Raji (cell line): ENCODE results near the gene TOGARAM1.

ENCODE experiments used
- POLR2A ChIP-seq: IDR thresholded peaks from 2 replicates; pipeline ENCODE4 v1.6.1; 2011; ENCODE audit warnings: low read depth, low read length, control low read depth; ENCODE audit not compliant: insufficient read depth

The TOGARAM1 gene, protein sequence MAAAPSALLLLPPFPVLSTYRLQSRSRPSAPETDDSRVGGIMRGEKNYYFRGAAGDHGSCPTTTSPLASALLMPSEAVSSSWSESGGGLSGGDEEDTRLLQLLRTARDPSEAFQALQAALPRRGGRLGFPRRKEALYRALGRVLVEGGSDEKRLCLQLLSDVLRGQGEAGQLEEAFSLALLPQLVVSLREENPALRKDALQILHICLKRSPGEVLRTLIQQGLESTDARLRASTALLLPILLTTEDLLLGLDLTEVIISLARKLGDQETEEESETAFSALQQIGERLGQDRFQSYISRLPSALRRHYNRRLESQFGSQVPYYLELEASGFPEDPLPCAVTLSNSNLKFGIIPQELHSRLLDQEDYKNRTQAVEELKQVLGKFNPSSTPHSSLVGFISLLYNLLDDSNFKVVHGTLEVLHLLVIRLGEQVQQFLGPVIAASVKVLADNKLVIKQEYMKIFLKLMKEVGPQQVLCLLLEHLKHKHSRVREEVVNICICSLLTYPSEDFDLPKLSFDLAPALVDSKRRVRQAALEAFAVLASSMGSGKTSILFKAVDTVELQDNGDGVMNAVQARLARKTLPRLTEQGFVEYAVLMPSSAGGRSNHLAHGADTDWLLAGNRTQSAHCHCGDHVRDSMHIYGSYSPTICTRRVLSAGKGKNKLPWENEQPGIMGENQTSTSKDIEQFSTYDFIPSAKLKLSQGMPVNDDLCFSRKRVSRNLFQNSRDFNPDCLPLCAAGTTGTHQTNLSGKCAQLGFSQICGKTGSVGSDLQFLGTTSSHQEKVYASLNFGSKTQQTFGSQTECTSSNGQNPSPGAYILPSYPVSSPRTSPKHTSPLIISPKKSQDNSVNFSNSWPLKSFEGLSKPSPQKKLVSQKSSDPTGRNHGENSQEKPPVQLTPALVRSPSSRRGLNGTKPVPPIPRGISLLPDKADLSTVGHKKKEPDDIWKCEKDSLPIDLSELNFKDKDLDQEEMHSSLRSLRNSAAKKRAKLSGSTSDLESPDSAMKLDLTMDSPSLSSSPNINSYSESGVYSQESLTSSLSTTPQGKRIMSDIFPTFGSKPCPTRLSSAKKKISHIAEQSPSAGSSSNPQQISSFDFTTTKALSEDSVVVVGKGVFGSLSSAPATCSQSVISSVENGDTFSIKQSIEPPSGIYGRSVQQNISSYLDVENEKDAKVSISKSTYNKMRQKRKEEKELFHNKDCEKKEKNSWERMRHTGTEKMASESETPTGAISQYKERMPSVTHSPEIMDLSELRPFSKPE (N-terminal part only)

DNA sequence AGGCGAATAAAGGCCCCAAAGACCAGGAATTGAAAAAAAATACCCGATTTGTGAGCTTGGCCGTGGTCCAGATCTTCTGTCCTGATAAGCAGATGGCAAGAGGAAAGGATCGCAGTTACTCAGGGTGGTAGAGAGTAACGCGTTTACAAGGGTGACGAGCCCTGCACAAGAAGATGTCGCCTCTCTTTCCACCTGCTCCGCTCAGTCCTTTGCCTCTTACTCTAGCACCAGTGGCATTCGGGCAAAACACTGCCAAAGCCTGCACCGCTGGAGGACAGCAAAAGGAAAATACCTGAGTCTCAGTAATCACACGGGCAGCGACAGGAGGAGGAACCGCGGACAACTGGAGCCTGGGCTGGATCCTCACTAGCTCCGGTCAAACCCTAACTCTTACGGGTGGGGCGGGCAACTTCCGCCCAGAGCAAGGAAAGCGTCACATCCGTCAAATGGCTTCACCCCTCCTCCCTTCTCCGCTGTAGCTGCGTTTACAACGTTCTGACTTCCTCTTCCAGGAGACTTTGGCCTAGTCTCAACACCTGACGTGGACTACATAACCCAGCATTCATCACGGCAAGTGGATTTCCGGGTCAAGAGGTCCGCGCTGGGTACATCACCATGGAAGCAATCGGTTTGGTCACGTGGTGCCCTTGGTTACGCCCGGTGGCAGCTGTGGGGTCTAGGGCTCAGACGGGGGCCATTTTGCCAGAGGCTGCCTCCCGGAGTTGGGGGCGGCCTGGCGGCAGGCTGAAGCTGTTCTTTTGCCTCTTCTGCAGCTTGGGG lies at the start of gene TOGARAM1, which contains the start of gene KLHL28:
TOGARAM1 (plus strand) TSS at position 637 of the 780 bp plus-strand sequence. CDS start 232 bp downstream, outside the sequence.
KLHL28 (minus strand) TSS at position 394 of the 780 bp plus-strand sequence. CDS start 16,019 bp downstream, outside the sequence.
- TF ChIP-seq POLR2A = peak; percentile 94

DNA sequence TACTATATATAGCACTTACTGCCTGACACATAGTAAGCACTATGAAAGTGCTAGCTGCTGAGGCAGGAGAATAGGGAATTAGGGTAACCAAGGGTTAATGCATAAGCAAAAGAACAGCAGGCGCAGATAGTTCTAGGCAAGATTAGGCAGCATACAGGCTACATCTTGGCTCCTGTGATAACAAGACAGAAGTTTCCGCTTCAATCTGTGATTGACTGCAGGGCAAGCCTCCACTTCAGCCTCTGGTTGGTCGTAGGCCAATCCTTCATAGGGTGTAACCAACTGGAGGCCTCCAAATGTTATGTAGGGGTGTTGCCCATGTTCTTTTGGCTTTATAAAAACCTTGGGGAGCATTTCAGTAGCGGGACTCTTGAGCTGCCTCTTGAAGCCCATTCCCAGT lies 47.1 kb upstream of the TOGARAM1 start:
- TF ChIP-seq POLR2A = no peak

DNA sequence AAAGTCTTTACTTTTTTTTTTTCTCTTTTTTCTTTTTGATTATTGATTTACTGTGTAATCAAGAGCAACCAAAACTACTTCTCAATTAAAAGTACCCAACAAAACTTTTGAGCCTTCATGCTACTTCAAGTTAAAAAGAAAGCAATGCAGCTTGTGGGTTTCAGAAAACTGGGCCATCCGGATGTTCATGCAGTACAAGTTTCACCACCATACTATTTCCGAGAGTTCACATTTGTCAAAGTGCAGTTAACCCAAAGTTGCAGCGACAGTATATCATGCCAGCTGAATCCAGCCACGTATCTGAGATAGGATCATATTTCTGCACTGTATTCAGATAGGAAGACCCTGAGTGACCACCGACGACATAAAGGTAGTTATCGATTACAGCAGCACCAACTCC lies 33.2 kb upstream of the TOGARAM1 start:
- no peak for TF ChIP-seq POLR2A

DNA sequence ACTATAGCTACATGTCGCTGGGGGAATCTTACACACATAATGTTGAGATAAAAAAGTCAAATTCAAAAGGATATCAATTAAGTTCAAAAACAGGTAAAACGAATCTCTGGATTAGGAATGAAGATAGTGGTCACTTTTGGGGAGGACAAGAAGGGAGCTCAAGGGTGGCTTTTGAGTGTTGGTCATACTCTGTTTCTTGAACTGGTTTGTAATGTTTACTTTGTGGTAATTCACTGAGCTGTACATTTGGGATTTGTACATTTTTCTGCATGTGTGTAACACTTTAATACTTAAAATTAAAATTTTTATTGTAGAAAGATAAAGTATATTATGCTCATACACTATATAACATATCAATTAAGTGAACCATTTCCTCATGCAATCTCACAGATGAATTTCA lies 26.8 kb upstream of the TOGARAM1 start:
- TF ChIP-seq POLR2A = no peak

DNA sequence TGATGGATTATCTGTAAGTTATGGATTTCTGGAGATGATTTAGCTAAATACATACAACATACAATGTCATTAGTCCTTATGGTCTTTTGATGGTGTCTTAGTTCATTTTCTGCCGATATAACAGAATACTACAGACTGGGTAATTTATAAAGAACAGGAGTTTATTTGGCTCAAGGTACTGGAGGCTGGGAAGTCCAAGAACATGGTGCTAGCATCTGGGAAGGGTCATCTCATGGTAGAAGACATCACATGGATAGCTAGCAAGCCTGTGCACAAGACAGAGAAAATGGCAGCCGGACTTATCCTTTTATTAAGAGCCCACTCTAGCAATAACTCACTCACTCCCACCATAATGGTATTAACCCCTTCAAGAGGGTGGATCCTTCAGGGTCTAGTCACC lies 24.4 kb upstream of the TOGARAM1 start:
- no peak for TF ChIP-seq POLR2A

DNA sequence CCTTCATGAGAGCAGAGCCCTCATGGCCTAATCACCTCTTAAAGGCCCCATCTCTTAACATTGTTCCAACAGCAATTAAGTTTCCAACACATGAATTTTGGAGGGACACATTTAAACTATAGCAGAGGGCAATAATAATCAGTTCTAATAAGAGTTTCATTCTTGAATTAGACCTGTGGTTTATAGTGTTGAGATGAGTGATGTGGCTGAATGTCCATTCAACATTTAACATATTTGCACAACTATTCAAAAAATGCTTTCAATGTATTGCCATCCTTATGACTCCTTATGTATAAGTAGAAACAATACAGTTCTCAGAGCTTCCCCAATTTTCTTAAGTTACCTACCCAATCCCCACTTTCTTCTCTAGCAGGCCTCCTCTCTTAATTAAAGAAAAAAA lies 21.8 kb upstream of the TOGARAM1 start:
- no peak for TF ChIP-seq POLR2A

DNA sequence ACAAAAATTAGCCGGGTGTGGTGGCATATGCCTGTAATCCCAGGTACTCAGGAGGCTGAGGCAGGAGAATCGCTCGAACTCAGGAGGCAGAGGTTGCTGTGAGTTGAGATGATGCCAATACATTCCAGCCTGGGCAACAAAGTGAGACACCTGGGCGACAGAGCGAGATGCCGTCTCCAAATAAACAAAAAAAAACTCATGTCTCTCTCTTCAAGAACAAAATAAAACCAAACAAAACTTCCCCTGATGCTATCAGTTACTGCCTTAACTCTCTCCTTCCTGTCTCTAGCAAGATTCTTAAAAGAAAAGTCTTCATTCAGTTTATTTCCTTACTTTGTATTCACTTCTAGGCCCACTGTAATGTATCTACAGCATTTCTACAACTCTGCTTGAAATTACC lies 21.0 kb upstream of the TOGARAM1 start:
- TF ChIP-seq POLR2A = no peak

DNA sequence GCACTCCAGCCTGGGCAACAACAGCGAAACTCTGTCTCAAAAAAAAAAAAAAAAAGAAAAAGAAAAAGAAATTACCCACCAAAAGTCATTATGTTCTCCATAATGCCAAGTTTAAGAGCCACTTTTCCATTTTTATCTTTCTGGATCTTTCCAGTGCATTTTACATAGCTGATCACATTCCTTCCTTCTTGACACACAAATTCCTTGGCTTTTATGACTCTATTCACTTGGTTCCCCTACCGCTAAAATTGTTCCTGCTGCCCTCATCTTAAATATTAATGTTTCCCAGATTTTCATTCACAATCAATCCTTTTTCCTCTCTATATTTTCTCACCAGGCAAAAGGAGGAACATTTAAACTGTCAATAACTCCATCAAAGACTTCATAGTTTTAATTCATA lies 20.4 kb upstream of the TOGARAM1 start:
- no peak for TF ChIP-seq POLR2A

DNA sequence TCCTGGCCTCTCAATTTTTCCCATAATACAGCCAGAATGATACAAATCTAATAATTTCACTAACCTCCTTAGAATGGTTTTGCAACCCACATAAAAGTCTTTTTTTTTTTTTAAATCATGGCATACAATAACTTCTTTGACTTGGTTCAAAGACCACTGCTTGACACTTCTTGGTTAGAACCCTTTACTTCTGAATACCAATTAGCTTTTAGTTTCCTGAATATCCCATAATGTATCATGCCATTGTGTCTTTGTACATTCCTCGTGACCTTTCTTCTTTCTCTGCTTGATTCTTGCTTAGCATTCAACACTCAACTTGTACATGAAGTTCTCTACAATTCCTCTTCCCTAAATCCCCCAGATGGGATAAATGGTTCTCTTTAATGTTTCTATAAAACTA lies 19.6 kb upstream of the TOGARAM1 start:
- TF ChIP-seq POLR2A = no peak

DNA sequence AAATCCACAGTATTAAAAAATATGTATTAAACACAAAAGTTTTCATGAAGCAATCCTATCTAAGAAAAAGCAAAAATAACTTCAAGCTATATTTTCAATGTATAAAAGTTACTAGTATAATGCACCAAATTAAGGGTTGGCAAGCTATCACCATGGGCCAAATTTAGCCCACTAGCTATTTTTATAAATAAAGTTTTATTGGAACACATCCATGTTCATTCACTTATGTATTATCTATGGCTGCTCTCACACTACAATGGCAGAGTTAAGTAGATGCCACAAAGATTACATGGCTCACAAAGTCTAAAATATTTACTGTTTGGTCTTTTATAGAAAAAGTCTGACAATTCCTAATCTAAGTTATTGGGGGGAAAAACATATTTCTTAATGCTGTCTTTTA lies 17.9 kb upstream of the TOGARAM1 start:
- no peak for TF ChIP-seq POLR2A

DNA sequence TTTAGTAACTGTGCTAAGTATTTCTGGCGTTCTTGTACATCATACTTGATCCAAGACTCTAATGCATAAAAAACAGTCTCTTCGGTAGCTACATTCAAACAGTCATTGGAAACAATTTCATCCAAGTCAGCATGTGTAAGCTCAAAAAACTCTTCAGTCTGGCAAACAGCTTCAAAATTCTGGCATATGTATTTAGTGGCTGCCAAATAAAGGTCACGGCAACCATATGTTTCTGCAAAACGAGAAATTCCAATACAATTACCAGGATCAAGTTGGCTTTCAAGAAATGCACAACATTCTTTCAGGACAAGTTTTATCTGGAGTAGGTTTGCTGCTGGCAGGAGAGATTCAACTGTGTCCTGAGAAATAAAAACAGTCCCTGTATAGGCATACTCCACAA lies 16.7 kb upstream of the TOGARAM1 start:
- no peak for TF ChIP-seq POLR2A

DNA sequence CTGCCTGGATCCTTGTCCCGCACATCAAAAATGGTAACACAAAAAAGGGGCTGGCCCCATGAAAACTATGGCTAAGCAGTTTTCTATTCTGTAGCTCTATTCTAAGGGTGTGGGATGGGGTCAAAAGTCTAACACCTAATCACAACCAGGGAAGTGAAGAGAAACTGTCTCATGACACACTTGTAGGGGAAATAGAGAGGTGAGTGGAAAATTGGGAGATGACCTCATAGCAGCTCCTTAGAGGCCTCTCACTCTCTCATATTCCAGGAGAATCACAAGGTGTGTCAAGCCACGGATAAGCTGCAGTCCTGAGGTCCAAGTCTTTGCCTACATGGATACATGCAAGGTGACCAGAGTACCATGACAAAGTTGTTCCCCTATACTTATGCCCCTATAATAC lies 10.9 kb upstream of the TOGARAM1 start:
- no peak for TF ChIP-seq POLR2A

DNA sequence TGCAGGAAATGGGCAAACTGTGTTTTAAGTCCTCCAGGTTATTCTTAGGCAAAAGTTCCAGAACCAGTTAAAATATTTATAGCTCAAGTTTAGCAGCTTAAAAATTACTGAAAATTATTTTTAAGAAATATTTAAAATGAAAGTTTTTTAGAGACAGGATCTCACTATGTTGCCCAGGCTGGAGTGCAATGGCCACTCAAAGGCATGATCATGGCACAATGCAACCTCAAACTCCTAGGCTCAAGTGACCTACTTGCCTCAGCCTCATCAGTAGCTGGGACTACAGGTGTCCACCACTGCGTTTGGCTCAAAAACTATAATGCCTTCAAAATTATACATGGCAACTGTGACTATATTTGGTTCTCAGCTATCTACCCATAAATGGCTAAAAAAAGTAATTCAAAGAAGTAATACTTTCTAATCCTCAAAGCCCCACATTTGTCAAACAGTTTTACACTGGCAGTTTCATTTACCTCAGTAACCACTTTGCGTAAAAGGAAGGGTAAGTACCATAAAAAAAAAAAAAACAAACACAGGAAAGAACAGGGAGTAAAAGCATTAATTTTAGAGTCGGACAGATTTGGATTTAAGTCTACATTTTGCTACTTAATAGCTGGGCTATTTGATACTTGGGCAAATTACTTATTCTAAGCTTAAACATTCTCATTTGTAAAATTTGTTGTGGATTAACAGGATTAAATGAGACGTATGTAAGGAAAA lies 9.4 kb upstream of the TOGARAM1 start:
- no peak for TF ChIP-seq POLR2A

DNA sequence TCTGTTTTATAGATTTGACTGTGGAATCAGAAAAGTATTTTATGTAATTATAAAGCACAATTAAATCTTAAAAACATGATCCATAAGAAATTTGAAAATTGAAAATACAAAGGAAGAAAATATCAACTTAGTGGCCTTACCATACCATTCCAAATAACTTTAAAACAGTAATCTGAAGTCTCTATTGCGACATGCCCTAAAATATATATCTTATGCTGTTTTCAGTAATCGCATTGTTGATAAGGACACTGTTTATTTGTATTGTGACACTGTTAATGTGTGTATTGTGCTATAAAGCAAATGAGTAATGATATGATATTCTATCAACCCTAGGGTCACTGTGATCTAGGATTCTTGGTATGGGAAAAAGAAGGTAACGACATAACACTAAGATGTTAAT lies 7.2 kb upstream of the TOGARAM1 start:
- no peak for TF ChIP-seq POLR2A
